HEK293T (cell line): Measurements from ENCODE around the gene KAT7.

Experiments used
- CTCF ChIA-PET: fragments of 350-600 bp; formaldehyde crosslinking; extraction: SDS; loops from one replicate; lab custom pipeline; 2021; ENCODE audit warnings: antibody characterized with exemption, inconsistent platforms; lab: Yijun Ruan, JAX
- POLR2A ChIA-PET: fragments of 350-600 bp; formaldehyde crosslinking; extraction: SDS; loops from one replicate; lab custom pipeline; 2020; ENCODE audit warnings: antibody characterized with exemption, inconsistent platforms; lab: Yijun Ruan, JAX
- DNase-seq: peaks from one replicate; pipeline ENCODE4 v3.0.0; 2012; ENCODE audit warnings: mixed read lengths; ENCODE audit errors: extremely low spot score
- ARNT ChIP-seq: fragments of 450-650 bp; IDR thresholded peaks from 2 replicates; pipeline ENCODE4 v1.6.1; 2017; ENCODE audit warnings: mild to moderate bottlenecking
- BHLHE40 ChIP-seq: fragments of 450-650 bp; IDR thresholded peaks from 2 replicates; pipeline ENCODE4 v1.6.1; 2016; ENCODE audit warnings: mild to moderate bottlenecking, moderate library complexity, borderline replicate concordance
- CTBP1 ChIP-seq: fragments of 450-650 bp; IDR thresholded peaks from 2 replicates; pipeline ENCODE4 v1.6.1; 2016; ENCODE audit warnings: borderline replicate concordance
- ELF4 ChIP-seq: fragments of 450-650 bp; IDR thresholded peaks from 2 replicates; pipeline ENCODE4 v1.6.1; 2017; ENCODE audit warnings: antibody characterized with exemption
- FOXA1 ChIP-seq: fragments of 450-650 bp; IDR thresholded peaks from 2 replicates; pipeline ENCODE4 v1.6.1; 2016; ENCODE audit warnings: mild to moderate bottlenecking
- FOXK2 ChIP-seq: fragments of 450-650 bp; IDR thresholded peaks from 2 replicates; pipeline ENCODE4 v1.6.1; 2016; ENCODE audit warnings: mild to moderate bottlenecking
- FOXM1 ChIP-seq: fragments of 450-650 bp; IDR thresholded peaks from 2 replicates; pipeline ENCODE4 v1.6.1; 2017; ENCODE audit warnings: mild to moderate bottlenecking, borderline replicate concordance
- HDGF ChIP-seq: fragments of 450-650 bp; IDR thresholded peaks from 2 replicates; pipeline ENCODE4 v1.6.1; 2017; ENCODE audit warnings: antibody characterized with exemption, borderline replicate concordance
- L3MBTL2 ChIP-seq: fragments of 450-650 bp; conservative IDR thresholded peaks from 2 replicates; pipeline ENCODE4 v1.6.1; 2016; ENCODE audit warnings: mild to moderate bottlenecking
- LEF1 ChIP-seq: fragments of 450-650 bp; IDR thresholded peaks from 2 replicates; pipeline ENCODE4 v1.6.1; 2017; ENCODE audit warnings: mild to moderate bottlenecking, borderline replicate concordance
- NFRKB ChIP-seq: fragments of 450-650 bp; IDR thresholded peaks from 2 replicates; pipeline ENCODE4 v1.6.1; 2016; ENCODE audit warnings: mild to moderate bottlenecking, moderate library complexity
- SP1 ChIP-seq: fragments of 450-650 bp; IDR thresholded peaks from 2 replicates; pipeline ENCODE4 v1.6.1; 2017
- SUZ12 ChIP-seq: fragments of 450-650 bp; IDR thresholded peaks from 2 replicates; pipeline ENCODE4 v1.6.1; 2016; ENCODE audit warnings: mild to moderate bottlenecking
- TARDBP ChIP-seq: fragments of 450-650 bp; IDR thresholded peaks from 2 replicates; pipeline ENCODE4 v1.6.1; 2016
- ZNF384 ChIP-seq: fragments of 450-650 bp; IDR thresholded peaks from 2 replicates; pipeline ENCODE4 v1.6.1; 2016
- TF ChIP-seq, protein P1 (sequence below): fragments of 450-650 bp; IDR thresholded peaks from 2 replicates; pipeline ENCODE4 v1.6.1; 2016

Gene KAT7

DNA sequence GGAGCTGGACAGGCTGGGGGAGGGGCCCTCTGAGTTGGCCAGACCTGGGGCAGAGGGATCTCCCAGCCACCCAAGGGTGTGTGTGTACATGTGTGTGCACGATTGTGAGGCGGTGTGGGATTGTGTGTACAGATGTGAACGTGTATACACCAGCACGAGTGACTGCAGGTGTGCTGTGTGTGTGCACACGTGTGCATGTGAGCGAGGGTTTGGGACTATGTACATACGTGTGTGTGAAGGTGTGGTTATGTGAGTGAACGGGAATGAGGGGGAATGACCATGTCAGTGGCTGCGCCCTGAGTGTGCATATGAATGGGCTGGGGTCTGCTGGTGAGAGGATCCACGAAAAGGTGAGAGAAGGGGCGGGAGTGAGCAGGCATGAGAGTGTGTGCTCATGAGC, 81.8 kb downstream of the KAT7 start:
- ChIA-PET POLR2A (no interaction called here), CTCF (no interaction called here)
- DNase-seq: no peak
- TF ChIP-seq LEF1 (no peak), FOXM1 (no peak), TARDBP (no peak), BHLHE40 (no peak), ELF4 (no peak), SP1 (no peak), NFRKB (no peak), CTBP1 (no peak), FOXA1 (no peak), L3MBTL2 (no peak), SUZ12 (no peak), HDGF (no peak), FOXK2 (no peak), ARNT (no peak)

DNA sequence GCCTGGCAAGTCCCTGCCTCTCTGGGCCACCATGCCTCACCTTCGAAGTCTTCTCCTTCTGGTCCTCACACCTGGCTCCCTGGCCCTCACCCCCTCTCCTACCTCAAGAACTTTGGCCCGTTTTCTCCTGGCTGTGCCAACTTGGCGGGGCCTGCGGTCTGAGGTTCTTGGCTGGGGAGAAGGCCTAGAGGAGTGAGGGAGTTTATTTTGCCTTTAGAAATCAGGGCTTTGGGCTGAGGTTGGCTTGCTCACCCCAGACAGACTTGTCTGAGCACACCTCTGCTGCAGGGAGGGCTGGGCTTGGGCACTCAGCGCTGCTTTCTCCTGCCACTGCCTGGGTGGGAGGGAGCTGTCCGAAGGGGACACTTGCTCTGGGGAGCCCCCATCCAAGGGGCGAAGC, 82.7 kb downstream of the KAT7 start:
- ChIA-PET CTCF (no interaction called here), POLR2A (no interaction called here)
- DNase-seq: no peak
- TF ChIP-seq FOXK2 (no peak), L3MBTL2 (no peak), CTBP1 (no peak), LEF1 (no peak), BHLHE40 (no peak), FOXA1 (no peak), FOXM1 (no peak), SP1 (no peak), ARNT (no peak), NFRKB (no peak), HDGF (no peak), ELF4 (no peak), TARDBP (no peak), SUZ12 (no peak), ZNF384 (no peak)
- TF ChIP-seq, protein P1, sequence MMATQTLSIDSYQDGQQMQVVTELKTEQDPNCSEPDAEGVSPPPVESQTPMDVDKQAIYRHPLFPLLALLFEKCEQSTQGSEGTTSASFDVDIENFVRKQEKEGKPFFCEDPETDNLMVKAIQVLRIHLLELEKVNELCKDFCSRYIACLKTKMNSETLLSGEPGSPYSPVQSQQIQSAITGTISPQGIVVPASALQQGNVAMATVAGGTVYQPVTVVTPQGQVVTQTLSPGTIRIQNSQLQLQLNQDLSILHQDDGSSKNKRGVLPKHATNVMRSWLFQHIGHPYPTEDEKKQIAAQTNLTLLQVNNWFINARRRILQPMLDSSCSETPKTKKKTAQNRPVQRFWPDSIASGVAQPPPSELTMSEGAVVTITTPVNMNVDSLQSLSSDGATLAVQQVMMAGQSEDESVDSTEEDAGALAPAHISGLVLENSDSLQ: no peak

DNA sequence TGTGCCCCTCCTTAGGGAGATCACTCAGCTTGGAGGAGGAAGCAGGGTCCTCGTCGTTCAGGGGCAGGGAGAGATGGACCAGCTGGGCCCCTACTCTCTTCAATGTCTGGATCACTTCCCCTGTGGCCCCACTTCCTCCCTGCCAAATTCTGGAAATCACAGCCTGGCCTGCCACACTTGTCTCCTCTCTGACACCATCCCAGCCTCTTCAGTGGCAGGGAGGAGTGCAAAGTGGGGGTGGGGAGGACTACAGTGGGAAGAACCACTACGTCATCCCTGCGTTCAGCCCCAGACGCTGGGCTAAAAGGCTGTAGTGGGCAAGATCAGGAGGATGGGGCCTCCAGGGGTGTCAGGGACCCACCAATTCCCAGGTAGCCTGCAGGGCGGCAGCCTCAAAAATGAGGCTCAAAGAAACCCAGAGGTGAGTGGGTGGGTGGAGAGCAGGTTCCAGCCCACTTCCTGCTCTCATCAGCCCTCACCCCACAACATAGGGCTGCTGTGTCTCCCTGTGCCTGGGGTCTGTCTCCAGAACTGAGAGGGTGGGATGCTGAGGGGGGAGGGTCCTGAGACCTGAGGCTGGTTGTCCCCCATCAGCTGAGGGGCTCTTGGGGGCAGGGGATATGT, 84.4 kb downstream of the KAT7 start:
- CTCF ChIA-PET: interaction anchor here (0.9 to 1.2 kb wide), 4 partner anchors 7 to 221 kb away, joined by 3 to 4 read pairs (median 4); no protein-coding TSS in a partner anchor
- POLR2A ChIA-PET: no interaction called here
- DNase-seq: no peak
- no peak for TF ChIP-seq FOXA1

DNA sequence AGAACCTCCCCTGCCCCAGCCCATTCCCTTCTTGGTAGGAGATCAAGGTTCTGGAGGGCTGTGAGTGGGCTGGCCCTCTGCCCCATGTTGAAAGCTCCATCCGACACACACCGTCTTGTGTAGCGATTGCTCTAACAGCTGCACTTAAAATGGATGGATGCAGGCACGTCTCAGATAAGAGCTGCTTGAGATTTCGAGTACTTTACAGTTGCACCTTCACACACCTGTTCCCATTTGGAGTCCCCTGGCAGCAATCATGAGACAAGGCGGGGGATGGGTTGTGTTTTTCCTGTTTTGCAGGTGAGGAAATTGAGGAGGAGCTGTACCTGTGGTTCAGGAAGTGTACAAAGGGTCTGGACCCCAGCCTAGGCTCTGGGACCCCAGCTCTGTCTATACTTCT, 85.0 kb downstream of the KAT7 start:
- POLR2A ChIA-PET: no interaction called here
- TF ChIP-seq NFRKB (no peak), LEF1 (no peak), FOXA1 (no peak), TARDBP (no peak), HDGF (no peak), ARNT (no peak), ZNF384 (no peak), SUZ12 (no peak), FOXM1 (no peak)
- CTCF ChIA-PET: interaction anchor here (0.9 to 1.2 kb wide), 3 partner anchors 20 to 220 kb away, joined by 3 to 4 read pairs (median 3); no protein-coding TSS in a partner anchor
- DNase-seq: no peak

DNA sequence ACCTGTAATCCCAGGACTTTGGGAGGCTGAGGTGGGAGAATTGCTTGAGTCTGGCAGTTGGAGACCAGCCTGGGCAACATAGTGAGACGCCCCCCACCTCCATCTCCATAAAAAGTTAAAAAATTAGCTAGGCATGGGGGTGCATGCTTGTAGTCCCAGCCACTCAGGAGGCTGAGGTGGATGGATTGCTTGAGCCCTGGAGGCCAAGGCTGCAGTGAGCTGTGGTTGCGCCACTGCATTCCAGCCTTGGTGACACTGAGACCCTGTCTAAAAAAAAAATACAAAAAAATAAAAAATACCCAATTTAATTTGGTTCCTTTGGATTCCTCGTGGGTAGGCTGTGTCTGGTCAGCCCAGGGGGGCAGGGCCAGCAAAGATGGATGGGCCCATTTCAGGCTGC, 85.4 kb downstream of the KAT7 start:
- DNase-seq: no peak
- ChIA-PET CTCF (interaction anchor here (0.9 to 1.2 kb wide), 3 partner anchors 20 to 220 kb away, joined by 3 to 4 read pairs (median 3); no protein-coding TSS in a partner anchor), POLR2A (no interaction called here)
- TF ChIP-seq CTBP1: no peak
- no peak for TF ChIP-seq HDGF
- TF ChIP-seq ELF4: no peak
- TF ChIP-seq SUZ12: no peak
- TF ChIP-seq FOXM1: no peak

DNA sequence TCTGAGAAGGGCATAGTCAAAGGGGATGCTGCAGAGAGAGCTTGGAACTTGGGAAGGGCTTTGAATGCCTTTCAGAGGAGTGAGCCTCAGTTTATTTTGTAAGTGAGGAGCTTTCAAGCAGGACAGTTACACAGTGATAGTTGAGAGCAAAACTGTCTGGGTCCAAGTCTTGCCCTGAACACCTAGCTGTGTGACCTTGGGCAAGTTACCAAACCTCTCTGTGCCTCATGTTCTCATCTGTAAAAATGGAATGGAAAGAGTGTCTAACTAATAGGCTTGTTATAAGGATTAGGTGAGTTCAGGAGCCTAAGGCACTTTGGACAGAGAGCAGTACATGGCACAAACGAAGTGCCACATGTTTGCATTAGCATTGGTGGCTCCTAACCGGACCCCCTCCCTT, 86.4 kb downstream of the KAT7 start:
- ChIA-PET CTCF (interaction anchor here (1.2 kb wide), 1 partner anchor 78 kb away, joined by 4 read pairs; no protein-coding TSS in a partner anchor), POLR2A (no interaction called here)
- TF ChIP-seq CTBP1: no peak
- no peak for TF ChIP-seq ELF4
- TF ChIP-seq SUZ12: no peak
- TF ChIP-seq, protein P1: no peak
- no peak for TF ChIP-seq LEF1
- no peak for TF ChIP-seq HDGF
- no peak for TF ChIP-seq BHLHE40
- DNase-seq: no peak

DNA sequence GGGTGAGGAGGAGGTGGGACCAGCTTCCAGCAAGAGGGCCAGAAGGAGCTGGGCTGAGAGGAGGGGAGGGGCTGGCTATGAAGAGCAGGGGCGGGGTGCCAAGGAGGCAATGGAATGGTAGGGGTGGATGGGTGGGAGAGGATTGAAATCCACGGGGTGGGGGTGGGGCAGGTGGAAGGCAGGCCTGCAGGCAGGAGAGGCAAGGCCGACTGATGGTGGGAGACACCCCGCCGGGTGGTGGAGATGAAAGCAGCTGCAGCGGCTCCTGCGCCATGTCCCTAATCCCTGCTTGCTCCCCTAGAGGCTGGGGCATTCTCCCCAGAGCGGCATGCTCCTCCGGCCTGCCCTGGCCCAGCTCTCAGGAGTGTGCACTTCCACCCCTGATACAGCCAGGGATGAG, 87.2 kb downstream of the KAT7 start:
- no peak for TF ChIP-seq FOXM1
- TF ChIP-seq HDGF: no peak
- no peak for TF ChIP-seq ELF4
- TF ChIP-seq ARNT: no peak
- TF ChIP-seq, protein P1: no peak
- no peak for TF ChIP-seq ZNF384
- no peak for TF ChIP-seq CTBP1
- no peak for TF ChIP-seq FOXA1
- DNase-seq: no peak
- CTCF ChIA-PET: interaction anchor here (0.9 to 1.9 kb wide), 4 partner anchors 77 to 122 kb away, joined by 4 to 10 read pairs (median 6); partner anchors contain the start of gene DLX3
- POLR2A ChIA-PET: no interaction called here
